ENCODE measurements around the gene CDS1. TPM values are rescaled to one million over a fixed set of nuclear protein-coding genes. Genes with fewer than 3 reads are reported as not detected.

CDS1 gene
- total RNA-seq, 4 donors from 2014 or later: 10.7 to 56.4 (median 43.3) TPM

GRCh38 chr4:84699001-84699671 lies 116.2 kb downstream of the CDS1 start:
- H3K4me3 ChIP-seq: no peak overlapping the region
- no peak for DNase-seq
- no peaks in the 10 kb centered on the region for H3K9me3 ChIP-seq
- H3K27me3 ChIP-seq: no peaks in the 10 kb centered on the region
- no peak for TF ChIP-seq POLR2A (IDR thresholded peaks at IDR 0.05)
- TF ChIP-seq CTCF (IDR thresholded peaks at IDR 0.05): no peak
- H3K27ac ChIP-seq: peak overlapping the region in 1 of 4 donors; percentile 41
- H3K4me1 ChIP-seq: peaks cover 0 to 4% (median 0%) of the 10 kb centered on the region in 4 donors
- peaks cover 0 to 64% (median 0%) of the 10 kb centered on the region in 3 donors for H3K36me3 ChIP-seq

Small RNAs within 50 kb of the gene (small RNA-seq; reads per million reads assigned to genes)
- gene RN7SL552P (0 reads per million in 2 donors), gene RPL3P13 (0 reads per million in 2 donors)

Other genes with a start within 250 kb of the CDS1 start
- not detected for gene NKX6-1, start 83.8 kb upstream of the CDS1 start, total RNA-seq